ENCODE measurements around the gene TIGIT.

GRCh38 chr3:114351123-114351821 lies 57.4 kb downstream of the TIGIT start:
- TF ChIP-seq EZH2 (IDR thresholded peaks at IDR 0.05; ENCODE audit: borderline replicate concordance, insufficient read depth, low read depth, low read length, poor library complexity, severe bottlenecking) = no peak
- no peak for TF ChIP-seq CTCF (IDR thresholded peaks at IDR 0.05)
